ENCODE data around the gene RAB14.

DNA sequence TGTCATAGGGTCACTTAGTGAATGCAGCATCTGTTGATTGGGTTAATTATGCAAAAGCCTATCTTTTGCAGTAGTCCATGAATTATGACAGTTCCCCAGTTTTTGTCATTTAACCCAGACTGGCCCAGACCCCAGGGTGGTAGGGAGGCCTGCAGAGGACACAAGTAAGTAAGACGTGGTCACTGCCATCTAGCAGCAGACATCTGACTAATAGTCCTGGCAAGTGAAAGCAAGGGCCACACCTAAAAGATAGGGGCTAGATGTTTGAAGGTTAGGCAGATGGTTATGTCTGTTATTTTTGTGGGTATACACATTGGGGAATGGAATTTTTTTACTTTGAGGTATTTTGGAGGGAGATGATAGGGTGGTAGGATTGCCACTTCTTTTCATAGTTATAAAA lies 48.0 kb downstream of the RAB14 start:
- TF ChIP-seq YY1 (IDR thresholded peaks at IDR 0.05; ENCODE audit: insufficient read depth, insufficient read length): no peak
- TF ChIP-seq ZNF274 (IDR thresholded peaks at IDR 0.05; ENCODE audit: low read depth, low read length): no peak

Measured in NT2/D1 (cell line).